HG02678 (cell line): Measurements from ENCODE around the gene RBMS3.
"Not testable (repeated sequence)": the region's sequence is repeated elsewhere in the genome, so short reads cannot be mapped to it uniquely, and the experiment has no call there.

Experiments used
- ATAC-seq: cut with Tn5 transposase; IDR thresholded peaks from one replicate; pipeline ENCODE4 v1.9.1; 2021; ENCODE audit warnings: mild to moderate bottlenecking, moderate library complexity; ENCODE audit not compliant: unreplicated experiment

Gene RBMS3

DNA sequence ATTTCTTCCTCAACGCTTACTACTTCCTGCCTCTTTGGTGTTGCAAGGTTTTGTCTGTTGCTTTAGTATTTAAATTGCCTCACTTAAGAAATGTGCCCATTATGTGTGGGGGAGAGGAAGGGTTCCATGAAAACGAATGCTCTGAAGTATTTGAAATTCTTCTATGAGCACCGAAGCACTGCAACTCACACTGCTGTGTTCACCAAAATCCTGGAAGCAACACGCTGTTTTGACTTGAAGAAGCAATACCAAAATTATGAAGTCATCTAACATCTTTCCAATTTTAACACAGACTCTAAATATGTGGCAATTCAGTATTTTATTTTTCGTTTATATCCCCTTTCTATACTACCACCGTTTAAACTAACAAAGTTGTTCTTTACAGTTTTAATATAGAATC lies 101.5 kb downstream of the RBMS3 start:
- ATAC-seq: no peak

GRCh38 chr3:29382845-29383244 lies 102.0 kb downstream of the RBMS3 start:
- no peak for ATAC-seq

GRCh38 chr3:29384640-29385039 lies 103.8 kb downstream of the RBMS3 start:
- no peak for ATAC-seq

- ATAC-seq: no peak
Measured at GRCh38 chr3:29385046-29385830, 104.4 kb downstream of the RBMS3 start.

DNA sequence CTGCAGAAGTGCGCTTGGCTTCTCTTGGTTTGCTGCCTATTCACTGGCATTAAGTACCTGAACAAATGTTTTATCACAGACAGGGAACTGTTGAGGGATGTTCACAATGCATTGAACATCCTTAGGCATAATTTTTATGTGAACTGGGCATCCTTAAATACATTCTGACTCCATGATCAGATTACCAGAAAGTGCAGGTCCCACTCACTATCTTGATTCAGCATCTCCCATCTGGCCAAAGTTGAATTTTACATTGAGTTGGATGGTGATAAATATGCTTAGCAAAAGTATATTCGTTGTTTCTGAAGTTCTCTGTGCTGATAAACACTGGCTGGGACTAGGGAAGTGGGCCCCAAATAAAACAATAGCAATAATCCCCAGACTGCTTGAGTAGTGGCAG lies 108.5 kb downstream of the RBMS3 start:
- no peak for ATAC-seq

DNA sequence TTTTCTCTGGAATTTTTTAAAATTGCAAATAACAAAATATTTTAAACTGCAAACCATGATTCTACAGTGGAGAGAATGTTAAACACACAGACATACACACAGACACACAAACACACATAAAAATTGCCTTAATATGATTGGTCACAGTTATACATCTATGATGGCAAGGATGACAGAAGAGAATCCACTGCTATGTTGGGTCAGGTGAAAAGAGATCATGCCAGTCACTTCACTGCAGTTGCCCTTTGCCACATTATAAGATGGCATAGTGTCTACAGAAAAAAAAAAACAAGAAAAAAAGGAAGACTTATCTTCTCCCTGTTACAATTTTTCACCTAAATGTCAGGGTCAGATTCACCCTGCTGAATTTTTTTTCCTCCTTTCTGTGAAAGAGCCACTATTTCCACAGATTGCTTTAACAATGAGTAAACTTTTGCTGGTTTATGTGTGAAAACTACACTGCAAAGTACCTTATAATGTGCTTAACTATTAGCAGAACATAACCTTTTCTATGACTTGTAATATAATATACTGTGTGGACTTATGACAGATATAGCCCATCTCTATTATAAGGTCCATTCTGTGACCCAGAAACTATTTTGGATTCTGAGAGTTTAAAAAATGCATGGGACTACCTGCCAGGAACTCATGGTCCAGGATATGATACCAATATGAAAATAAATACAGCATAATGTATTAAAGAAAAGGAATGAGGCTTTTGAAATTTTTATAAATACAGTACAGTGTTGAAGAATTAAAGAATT lies 111.9 kb downstream of the RBMS3 start:
- no peak for ATAC-seq

GRCh38 chr3:29393946-29394345 lies 113.1 kb downstream of the RBMS3 start:
- not testable (repeated sequence) for ATAC-seq

DNA sequence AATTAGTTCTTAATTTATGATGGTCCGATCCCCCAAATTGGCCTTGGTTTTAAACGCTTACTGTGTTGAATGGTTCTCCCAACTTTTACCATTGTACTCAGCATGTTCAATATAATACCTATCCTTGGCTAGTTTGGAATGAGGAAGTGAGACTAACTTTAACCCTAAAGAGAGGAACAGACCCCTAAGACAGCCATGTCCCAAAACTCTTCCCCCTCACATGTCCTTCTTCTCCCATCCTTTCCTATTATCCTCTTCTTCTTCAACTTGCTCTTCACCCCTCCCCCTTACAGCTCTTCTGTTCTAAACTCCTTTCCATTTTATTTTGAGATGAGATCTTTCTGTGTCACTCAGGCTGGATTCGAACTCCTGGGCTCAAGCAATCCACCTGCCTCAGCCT lies 116.5 kb downstream of the RBMS3 start:
- no peak for ATAC-seq

GRCh38 chr3:29398787-29399186 lies 117.9 kb downstream of the RBMS3 start:
- no peak for ATAC-seq

- ATAC-seq: no peak
Measured at GRCh38 chr3:29406291-29406832, 125.5 kb downstream of the RBMS3 start.

DNA sequence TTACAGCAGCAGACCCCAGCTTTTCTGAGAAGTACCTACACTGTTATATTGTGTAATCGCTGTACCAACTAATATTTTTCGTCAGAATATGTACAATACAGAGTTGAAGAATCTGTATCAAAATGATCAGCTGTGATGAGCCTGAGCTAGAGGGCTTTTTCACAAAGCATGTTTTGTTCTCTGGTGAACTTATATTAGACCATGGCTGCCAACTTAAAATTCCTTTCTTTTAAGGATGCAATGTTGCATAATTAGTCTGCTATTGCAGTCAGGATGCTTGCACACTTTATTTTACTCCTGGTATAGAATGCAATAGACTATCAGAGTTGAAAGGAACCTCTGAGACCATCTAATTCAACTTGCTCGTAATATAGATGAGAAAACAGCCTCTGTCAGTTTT lies 127.8 kb downstream of the RBMS3 start:
- ATAC-seq: no peak

- no peak for ATAC-seq
Measured at GRCh38 chr3:29409409-29409808, 128.5 kb downstream of the RBMS3 start.

DNA sequence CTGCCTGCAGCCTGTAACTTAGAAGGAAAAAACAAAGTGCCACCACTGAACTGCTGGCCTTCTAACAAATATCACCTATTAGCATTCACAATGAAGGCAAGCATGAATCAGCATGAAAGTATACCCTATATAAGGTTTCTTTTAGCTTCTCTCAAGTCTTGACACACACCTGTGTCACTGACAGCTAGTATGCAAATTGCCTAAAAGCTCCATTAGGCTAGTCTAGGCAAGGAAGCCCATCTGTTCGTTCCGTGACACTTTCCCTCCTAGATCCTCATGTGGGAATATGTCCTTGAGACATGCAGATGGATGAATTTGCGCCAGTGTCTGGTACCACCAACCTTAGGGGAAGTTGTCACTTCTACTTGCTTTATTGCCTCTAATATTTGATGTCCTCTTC lies 129.3 kb downstream of the RBMS3 start:
- ATAC-seq: peak; percentile 56

DNA sequence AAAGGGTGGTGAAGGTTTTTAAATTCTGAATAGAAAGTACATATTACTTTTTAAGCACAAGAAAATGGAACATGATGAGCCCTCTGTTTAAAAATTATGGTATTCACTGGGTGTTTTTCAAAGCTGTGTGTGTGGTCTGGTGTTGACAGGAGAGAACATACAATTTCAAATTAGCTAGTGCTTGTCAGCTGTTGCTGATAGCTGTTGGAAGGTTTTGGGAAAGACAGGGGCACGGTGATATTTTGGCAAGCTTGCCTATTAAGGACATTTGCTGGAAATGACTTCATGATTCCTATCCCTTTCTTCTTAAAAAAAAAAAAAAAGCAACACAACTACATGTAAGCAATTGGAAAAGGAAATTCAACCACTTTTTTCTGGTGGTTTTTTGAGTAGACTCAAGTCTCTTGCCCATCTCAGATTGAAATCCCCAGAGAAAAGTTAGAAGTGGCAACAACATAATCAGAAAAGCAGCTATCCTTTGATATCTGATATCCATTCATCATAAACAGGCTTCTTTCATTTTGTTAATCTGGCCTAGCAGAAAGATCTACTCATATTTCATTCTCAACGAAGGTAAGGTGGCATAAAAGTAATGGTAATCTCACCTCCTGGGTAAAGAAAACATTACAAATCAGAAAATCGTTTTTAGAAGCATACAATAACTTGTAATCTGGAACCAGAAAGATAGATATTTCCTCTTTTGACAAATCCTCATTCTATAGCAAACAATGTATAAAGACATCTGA lies 130.0 kb downstream of the RBMS3 start:
- no peak for ATAC-seq

DNA sequence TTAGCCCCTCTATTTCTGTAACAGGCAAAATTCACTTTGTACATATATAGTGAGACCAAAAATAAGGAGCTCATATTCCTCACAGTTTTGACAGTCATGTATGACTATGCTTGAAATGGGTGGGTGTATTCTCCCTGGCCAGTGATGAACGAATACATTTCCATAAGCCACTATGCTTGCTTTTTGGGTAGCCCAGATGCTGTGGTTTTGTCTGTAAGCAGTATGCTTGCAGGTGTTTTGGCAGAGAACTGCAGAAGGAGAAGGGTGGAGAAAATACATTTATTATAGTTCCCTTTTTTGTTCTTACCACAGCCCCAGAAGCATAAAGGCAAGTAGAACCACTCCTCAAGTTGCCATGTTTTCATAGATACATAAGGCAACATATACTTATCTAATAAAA lies 131.2 kb downstream of the RBMS3 start:
- peak; percentile 52 for ATAC-seq

DNA sequence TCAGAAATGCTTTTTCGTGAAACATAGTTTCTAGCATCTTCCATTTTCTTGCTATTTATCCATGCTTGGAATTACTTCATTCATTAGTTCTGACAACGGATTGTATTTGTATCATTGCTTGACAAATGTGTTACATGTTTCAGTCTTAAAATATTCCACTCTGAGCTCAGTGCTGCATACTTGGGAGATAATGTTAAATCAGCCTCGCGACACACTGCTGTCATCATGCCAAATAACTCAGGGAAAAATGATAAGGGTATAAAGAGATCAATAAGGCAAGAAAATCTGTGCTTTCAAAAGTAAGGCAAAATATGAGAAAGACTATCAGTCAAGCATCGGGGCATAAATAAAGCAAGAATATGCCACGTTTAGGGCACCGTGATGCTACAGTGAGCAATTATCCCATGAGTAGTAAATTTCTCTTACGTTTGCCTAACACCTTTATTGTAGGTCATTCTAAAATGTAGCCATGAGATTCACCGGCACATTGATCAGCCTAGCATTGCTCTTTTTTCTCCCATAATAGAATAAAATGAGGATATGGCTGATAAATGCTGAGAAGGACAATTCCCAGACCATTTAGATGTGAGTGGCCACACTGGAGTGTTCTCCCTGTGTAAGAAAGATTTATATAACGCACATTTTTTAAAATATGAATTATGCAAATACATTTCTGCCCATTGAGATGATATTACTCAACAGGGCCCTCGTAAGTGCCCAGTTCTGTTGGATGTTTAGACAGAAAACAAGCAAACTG lies 133.8 kb downstream of the RBMS3 start:
- ATAC-seq: no peak

DNA sequence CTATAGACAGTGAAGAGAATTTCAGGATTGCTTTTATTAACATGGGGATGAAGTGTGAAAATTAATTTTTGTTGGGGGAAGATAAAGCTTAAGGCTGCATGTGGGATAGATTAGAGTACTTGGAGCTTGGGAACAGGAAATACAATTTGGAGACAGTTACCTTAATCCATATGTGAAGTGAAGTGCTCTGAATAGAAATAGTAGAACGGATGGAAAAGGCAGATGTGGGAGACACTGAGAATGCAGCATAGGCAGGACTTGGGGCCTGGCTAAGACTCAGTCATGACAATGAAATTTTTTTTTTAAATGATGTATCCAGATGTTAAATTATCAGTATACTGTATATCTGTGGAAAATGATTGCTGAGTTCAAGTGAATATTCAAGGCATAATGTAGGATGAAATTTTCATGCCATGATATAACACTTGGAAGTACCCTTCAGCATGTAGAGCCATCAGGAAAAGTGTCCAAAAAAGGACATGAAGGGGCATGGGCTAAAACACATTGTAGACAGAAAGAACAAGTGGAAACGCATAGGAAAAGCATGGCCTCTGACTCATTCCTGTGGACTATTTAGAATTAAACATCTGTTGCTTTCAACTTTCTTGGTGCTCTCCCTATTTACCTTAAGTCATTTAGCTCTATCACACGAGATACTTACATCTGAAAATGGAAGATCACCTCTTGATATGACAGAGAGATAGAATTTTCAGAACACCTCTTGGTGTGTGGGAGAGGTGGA lies 134.8 kb downstream of the RBMS3 start:
- ATAC-seq: no peak

- ATAC-seq: no peak
Measured at GRCh38 chr3:29416514-29416913, 135.6 kb downstream of the RBMS3 start.

DNA sequence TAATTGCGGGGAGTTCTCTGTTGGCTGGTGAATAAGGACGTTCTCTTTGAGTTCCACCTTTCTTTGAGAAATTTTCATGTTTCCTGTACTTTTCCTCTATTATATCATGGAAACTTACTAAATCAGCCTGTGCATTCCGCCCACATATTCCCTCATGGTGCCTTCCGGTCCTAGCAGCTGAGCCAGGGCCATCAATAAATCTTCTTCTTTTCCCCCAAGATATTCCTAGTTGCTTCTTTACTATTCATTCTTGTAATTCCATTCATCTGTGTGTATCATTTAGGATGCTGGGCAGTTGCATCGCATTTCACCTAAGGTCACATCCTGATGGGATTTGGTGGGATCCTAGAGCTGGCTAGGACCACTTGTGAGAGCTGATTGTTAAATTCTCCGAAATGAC lies 139.2 kb downstream of the RBMS3 start:
- ATAC-seq: no peak
